HG03378 (cell line): ENCODE data around the gene RNLS.
"Not testable (repeated sequence)": the region's sequence is repeated elsewhere in the genome, so short reads cannot be mapped to it uniquely, and the experiment has no call there.

Experiments
- ATAC-seq: cut with Tn5 transposase; IDR thresholded peaks from one replicate; pipeline ENCODE4 v1.9.1; 2021; ENCODE audit warnings: mild to moderate bottlenecking, moderate library complexity; ENCODE audit not compliant: unreplicated experiment

Gene RNLS

DNA sequence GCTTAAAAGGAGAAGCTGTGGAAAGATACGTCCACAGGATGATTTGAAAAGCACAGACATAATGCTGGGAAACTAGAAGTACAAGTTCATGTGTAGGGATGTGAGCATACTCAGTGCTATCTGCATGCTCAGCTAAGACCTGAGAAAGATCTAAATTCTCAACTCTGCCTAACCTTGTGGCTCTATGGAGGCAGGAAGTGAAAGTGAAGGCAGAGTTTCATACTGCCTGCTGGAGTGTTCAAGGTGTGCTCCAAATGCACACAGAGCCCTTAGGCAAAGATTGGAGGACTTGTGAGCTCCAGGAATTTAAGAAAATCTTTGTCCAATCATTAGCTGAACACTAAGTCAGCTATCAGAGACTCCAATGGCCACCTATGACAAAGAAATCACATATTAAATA is 190.9 kb downstream of the RNLS start:
- ATAC-seq = peak; percentile 85

- no peak for ATAC-seq
Measured at GRCh38 chr10:88390041-88390440, 193.1 kb downstream of the RNLS start.

DNA sequence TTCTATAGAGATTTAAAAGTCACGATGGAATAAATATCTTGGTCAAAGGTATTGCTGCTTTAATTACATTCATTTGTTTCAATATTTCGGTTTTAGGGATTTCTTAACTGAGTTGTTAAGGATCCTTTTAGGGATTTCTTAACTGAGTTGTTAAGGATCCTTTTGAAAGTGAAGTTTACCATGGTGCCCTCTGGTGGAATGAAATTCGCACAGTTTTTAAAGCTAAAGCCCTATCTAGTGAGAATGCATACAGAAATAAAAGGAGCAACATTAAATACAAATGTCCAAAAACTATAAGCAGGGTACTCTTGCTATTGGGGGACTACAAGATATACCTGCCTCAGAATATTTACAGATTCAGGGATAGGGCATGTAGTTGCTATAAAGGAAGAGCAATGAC is 193.7 kb downstream of the RNLS start:
- ATAC-seq = no peak

- ATAC-seq = no peak
Measured at GRCh38 chr10:88388324-88388723, 194.8 kb downstream of the RNLS start.

DNA sequence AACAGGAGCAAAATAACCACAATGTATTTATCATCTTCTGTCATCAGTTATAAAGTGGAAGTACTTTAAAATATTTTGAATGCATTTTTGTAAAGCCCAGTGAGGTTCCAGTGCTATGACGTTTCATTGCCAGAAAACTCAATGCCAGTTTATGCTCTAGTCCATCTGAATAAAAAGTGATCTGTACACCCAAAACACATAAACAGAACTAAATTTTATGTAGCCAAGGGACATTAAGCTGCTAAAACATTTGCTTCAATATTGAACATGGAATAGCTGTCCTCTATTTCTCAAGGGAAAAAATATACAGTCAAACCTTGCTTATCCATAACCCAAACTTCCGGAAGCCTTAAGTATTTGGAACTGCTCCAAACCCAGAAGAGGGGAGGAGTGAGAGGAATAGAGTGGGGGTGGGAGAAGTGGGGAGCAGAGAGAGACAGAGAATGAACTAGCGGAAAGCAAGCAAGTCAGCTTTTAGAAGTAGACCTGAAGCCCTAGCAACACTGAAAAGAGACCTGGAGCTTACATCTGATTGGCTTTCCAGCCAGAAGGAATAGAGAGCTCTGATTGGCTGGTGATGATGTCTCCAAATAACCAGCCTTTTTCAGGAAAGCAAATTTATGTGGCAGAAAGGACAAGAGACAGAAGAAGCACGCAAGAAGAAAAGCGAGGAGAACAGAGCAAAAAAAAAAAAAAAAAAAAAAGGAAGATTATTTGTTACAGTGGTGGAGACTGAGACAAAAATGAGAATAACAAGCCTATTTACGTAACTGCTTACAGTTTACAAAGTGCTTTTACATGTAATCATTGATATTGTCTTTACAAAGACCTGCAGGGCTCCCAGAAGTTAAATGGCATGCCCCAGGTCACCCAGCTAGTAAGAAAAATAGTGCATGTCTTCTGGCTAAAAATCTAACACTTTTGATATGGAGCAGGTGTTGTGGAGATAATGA is 196.0 kb downstream of the RNLS start:
- peak; percentile 37 for ATAC-seq

DNA sequence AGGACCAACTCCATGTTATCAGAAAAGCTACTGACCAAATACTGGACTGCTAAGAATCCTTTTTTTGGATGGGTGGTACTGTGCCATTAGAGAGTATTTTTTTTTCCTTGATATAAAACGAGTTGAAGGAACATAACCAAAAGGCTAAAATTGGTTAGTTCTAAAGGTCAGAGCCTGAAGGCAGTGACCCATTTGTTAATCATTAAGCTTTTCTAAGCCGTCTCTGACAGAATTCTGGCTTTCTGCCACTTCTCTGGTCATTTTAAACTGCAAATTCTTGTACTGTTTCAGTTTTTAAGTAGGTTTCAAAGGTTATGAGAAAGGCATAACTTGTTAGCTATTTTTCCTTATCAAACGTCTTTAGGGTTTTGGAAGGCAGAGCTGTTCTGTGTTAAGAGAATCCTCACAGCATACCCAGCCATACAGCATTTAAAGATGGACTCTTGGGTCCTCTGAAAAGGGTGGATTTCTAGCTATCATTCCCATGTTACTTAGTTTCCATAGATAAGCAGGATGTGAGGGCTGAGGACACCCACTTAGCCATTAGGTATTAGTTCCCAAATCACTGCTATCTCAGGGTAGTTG is 196.8 kb downstream of the RNLS start:
- peak; percentile 38 for ATAC-seq

DNA sequence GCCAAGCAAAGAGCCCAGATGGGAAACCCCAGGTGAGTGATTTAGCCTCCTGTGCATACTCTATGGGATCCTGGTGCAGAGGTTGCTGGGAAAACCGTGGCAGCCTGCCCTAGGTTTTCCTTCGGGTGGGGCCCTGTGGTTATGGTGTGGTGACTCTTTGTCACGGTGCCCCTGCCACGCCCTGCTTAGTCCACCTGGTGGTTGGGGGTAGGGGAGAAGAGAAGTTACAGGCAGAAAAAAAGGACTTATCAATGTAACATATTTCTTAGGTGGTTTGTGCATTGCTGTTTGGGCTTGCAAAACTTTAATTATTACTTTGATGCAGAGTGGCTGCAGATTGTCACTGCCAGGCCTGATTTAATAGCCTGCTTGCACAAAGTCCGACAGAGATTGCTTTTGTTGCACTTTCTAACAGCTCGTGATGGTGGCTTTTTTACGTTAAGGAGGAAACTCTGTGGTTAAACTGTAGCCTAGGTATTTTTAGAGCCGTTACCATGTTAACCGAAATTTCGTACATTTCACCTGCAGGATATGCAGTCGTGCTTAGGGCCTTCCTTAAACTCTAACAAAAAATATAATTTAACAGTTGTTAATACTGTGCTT is 197.4 kb downstream of the RNLS start:
- peak; percentile 65 for ATAC-seq

GRCh38 chr10:88383276-88383675 is 199.8 kb downstream of the RNLS start:
- no peak for ATAC-seq

GRCh38 chr10:88382699-88383098 is 200.4 kb downstream of the RNLS start:
- ATAC-seq = no peak

- no peak for ATAC-seq
Measured at GRCh38 chr10:88379575-88379974, 203.5 kb downstream of the RNLS start.

GRCh38 chr10:88377510-88377909 is 205.6 kb downstream of the RNLS start:
- no peak for ATAC-seq

DNA sequence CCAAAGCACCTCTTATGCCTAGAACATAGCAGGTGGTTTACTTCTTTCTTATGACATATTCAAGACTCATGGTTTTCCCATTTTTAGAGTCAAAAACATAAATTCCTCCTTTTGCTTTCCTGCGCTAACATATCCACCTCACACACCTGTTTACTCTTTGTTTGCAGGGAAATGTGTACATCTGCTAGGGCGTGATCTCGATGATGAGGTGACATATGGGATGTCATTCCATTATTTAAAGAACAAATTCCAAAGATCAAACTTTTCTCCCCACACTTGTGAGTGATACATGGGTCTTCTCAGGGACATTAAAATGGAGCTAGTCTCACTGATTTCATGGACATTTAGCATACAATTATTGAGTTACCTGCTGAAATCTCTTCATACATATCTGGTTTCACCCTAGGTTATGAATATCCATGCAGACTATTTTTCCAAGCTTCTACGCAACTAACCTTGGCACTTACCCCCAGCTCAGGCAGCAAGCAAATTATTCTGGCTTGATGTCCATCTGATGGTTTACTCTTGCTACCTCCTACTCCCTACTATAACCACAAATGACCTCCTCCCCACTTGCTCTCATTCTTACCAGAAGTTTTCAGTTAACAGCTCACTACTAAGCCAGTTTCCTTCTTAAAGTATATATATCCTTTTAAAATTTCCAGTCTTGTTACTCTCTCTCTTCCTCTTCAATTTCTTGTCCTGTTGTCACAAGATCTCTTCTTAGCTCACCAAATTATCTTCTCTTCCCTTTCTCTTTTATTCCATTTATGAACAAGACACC is 208.5 kb downstream of the RNLS start:
- ATAC-seq = no peak

DNA sequence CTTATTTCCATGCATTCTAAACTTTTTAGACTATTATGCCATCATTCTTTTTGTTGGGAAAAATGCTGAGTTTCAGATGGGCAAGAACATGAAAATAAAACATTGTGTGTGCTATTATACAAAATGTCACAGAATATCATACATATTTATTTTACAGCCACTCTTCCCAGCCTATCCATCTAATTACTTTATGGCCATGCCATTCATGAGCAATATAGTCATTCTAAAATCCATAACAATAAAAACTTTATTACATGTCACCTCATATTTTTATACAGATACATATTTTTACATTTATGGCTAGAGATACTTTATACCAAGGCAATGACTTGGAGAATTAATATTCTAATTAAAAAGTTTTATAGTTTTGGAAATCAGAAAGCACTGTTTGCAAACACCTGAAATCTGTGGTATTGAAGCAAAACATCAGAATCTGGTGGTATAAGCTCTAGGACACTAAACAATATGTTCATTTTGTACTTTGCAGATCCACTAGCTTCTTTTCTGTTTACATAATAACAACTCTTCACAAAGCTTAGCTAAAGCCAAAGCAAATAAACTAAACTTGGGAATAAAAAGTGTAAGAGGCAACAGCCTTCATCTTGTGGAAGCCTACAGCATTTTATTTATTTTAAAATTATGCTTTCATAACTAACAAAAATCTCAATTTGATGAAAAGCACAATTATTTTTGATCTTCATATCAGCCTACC is 210.1 kb downstream of the RNLS start:
- no peak for ATAC-seq

DNA sequence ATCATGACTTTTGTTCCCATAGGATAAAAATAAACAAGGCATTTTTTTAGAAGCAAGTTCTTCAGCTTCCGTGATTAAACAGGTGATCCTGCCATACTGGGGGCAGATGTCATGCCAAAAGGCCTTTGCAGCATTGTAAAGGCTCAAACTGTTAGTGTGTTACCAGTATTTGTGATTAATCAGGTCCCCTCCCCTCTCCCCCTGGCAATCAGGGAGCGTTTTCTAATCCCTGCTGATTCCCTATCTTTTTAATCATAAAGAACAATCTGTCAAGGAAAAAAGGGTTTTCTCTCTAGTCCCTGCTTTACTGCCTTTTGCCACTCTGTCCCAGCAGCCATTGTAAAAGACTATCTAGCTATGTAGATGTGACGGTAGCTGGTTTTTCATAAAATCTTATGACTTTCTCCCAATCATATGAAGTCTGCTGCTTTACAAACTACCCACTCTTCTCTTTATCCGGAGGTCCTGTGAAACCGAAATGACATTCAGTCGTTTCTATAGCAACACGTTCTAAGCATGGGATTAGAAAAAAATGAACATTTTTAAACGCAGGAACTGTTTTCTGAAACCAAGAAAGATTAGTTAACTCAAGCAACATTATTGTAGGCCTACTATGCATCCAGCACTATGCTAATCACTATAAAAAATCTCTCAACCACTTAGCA is 210.9 kb downstream of the RNLS start:
- no peak for ATAC-seq

DNA sequence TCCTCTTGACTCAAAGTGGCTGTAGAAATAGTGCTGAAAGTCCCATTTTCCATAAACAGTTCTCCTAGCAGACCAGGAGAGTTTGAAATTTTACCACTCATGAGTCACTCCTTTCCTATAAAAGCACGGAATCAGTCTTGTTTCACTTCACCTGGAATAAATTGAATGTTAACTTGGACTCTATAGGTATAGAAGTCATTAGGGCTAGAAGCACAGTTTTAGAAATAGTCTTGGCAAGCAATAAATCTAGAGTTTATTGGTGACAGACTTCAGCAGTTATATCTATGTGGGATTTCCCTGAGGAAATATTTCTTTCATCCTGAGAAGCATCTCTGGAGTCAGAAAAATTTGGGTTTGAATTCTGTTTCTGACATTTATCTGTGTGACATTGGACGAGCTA is 212.4 kb downstream of the RNLS start:
- no peak for ATAC-seq

DNA sequence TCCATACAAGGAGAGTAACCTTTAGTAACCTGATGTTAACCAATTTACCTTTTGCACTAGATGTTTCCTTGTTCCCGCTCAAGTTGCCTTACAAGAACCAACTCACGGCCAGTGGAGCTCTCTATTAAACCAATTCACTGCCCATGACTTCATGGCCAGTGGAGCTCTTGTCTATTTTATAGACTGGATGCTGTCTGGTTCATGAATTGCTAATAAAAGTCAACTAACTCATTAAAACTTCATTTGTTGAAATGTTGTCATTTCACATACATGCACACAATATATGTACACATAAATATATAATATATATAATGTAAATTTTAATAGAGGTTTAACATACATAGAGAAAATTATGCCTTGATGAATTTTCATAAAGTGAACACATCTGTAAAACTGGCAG is 216.3 kb downstream of the RNLS start:
- ATAC-seq = no peak

DNA sequence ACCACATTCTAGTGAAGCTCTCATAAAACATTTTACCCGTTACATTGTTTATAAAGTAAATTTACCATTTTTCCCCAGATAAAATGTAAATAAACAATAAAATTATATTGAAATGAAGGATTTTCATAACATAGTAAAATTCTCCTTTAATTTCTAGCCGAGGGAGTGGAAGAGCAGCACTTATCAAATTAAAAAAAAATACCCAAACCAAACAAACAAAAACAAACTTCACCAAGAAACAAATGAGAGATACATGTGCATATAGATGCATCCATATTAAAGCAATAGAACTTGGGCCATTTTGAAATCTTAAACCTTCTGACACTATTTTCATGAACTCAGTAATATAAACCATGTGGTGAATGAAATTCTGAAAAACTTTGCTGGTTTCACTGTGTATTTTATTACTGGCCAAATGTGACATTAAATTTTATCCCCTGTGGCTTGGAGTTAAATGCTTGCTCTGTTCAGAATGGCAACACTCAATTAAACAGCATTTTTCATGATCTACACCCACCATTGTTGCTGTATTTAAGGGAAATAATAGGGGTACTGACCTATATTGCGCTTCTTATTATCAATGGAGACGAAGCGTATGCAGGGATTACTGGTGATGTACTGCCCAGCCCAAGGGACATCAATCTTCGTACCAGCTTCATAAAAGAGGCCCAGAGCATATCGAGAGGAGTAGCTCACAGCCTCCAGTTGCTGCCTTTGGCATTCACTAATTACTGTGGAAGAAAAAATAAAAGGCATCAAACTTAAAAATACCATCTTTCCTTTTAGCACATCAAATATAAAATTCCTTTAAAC is 220.9 kb downstream of the RNLS start:
- no peak for ATAC-seq

GRCh38 chr10:88361494-88361893 is 221.6 kb downstream of the RNLS start:
- ATAC-seq = no peak

DNA sequence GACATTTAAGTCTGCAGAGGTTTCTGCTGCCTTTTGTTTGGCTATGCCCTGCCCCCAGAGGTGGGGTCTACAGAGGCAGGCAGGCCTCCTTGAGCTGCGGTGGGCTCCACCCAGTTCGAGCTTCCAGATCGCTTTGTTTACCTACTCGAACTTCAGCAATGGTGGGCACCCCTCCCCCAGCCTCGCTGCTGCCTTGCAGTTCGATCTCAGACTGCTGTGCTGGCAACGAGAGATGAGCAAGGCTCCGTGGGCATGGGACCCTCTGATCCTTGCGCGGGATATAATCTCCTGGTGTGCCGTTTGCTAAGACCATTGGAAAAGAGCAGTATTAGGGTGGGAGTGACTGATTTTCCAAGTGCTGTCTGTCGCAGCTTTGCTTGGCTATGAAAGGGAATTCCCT is 227.4 kb downstream of the RNLS start:
- not testable (repeated sequence) for ATAC-seq
